Activated naive CD8-positive, alpha-beta T cell treated with anti-CD3 and anti-CD28 coated beads for 36 hours (primary cell): Measurements from ENCODE around the gene APOBR. TPM values are rescaled to one million over a fixed set of nuclear protein-coding genes. Genes with fewer than 3 reads are reported as not detected.

ENCODE experiments used
- total RNA-seq, 2 experiments: library from RNA; stranded (reverse); gene quantifications; one replicate each; pipeline ENCODE4 v1.2.3, GENCODE V29; 2021

APOBR gene
- total RNA-seq, 2 experiments from 2014 or later, result 5.4 to 5.5 TPM

Other genes with a start within 250 kb of the APOBR start
- gene SBK1, start 202.1 kb upstream of the APOBR start, total RNA-seq, result 1 to 10 TPM; 8.5 to 9.7 TPM
- gene NPIPB6, start 131.1 kb upstream of the APOBR start, total RNA-seq, result not detected
- gene EIF3CL, start 90.8 kb upstream of the APOBR start, total RNA-seq, result 10 to 100 TPM; 45.8 to 95.0 TPM
- not detected for gene NPIPB7, start 22.3 kb upstream of the APOBR start, total RNA-seq
- 10 to 100 TPM; 28.7 to 29.7 TPM for gene CLN3, start 2.6 kb upstream of the APOBR start, total RNA-seq
- not detected for gene IL27, start 12.2 kb downstream of the APOBR start, total RNA-seq
- not detected for gene NUPR1, start 44.3 kb downstream of the APOBR start, total RNA-seq
- 10 to 100 TPM; 27.7 to 30.0 TPM for gene SGF29, start 59.3 kb downstream of the APOBR start, total RNA-seq
- under 1 TPM; 0.24 to 0.68 TPM for gene SULT1A2, start 102.4 kb downstream of the APOBR start, total RNA-seq
- gene SULT1A1, start 115.4 kb downstream of the APOBR start, total RNA-seq, result 10 to 100 TPM; 11.6 to 13.3 TPM
- gene NPIPB8, start 143.4 kb downstream of the APOBR start, total RNA-seq, result under 1 TPM in 1 of 2 experiments, not detected in 1; 0.39 TPM
- gene EIF3C, start 216.8 kb downstream of the APOBR start, total RNA-seq, result 100 to 1,000 TPM; 825 to 930 TPM